ENCODE data around the gene PCDHGA9.
"Not testable (repeated sequence)": the region's sequence is repeated elsewhere in the genome, so short reads cannot be mapped to it uniquely, and the experiment has no call there.

DNA sequence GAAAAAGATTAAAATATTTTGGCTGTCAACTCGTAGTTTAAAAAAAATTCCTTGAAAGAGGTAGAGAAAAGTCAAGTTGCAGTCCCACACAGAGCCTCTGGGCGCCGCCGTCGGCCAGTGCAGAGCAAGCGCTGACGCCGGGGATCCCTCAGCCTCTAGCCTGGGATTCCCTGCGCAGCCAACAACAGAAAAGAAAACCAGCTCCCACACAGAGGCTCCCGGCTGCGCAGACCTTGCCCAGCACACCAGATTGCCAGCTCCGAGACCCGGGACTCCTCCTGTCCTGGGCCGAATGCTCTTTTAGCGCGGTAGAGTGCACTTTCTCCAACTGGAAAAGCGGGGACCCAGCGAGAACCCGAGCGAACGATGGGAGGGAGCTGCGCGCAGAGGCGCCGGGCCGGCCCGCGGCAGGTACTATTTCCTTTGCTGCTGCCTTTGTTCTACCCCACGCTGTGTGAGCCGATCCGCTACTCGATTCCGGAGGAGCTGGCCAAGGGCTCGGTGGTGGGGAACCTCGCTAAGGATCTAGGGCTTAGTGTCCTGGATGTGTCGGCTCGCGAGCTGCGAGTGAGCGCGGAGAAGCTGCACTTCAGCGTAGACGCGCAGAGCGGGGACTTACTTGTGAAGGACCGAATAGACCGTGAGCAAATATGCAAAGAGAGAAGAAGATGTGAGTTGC is 15.1 kb downstream of the PCDHGA9 start, which contains the start of gene PCDHGB7:
- not testable (repeated sequence) for TF ChIP-seq POLR2A, POLR2AphosphoS5 (IDR thresholded peaks at IDR 0.05; ENCODE audit: low read depth, low read length)

All from GM12892 (cell line).